Hair follicle dermal papilla cell (primary cell): ENCODE data around the gene EXOSC6. TPM values are rescaled to one million over a fixed set of nuclear protein-coding genes. Genes with fewer than 3 reads are reported as not detected.

Experiments
- small RNA-seq: library from RNA; depleted of rRNA; stranded (forward); fragments of <200 nt; gene quantifications from one replicate; pipeline ENCODE3, GENCODE V24; 2012
- total RNA-seq: library from RNA; depleted of rRNA; stranded (reverse); fragments of >200 nt; gene quantifications from 2 replicates; pipeline ENCODE4 v1.2.3, GENCODE V29; 2012

The EXOSC6 gene
- total RNA-seq: 24.4 and 43.0 TPM in 2 replicates

DNA sequence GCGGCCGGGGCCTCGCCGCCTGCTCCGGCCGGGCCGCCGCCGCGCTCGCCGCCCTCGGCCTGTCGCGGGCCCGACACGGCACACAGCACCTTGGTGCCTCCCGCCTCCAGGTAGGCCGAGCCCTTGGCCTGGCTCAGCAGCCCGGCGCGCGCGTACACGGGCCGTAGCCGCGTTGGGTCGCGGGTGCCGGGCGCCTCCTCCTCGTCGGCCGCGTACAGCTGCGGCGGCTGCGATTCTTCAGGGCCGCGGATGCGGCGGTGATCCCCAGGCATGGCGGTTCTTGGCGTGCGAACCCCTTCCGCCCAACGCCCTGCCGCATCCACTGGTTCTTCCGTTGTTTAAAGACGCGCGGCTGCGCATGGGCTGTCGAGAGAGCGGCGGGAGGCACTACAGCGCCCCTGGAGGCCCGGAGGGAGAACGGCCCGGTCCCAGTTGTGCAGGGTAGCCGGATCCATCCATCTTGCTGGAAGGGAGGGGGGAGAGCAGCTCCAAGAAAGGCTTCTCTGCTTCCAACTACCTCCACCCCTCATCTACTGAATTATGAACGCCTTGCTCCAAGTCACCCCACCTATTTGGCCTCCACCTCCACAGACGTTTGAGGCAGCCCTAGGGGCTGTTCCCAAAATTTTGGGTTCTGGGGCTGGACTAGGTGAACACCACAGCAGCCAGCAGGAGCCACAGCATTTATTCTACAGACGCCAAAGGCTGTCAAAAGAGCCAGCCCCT, at the start of gene EXOSC6:
EXOSC6 (minus strand) TSS at position 312 of the 726 bp plus-strand sequence; CDS start at position 272, 40 bp downstream.

DNA sequence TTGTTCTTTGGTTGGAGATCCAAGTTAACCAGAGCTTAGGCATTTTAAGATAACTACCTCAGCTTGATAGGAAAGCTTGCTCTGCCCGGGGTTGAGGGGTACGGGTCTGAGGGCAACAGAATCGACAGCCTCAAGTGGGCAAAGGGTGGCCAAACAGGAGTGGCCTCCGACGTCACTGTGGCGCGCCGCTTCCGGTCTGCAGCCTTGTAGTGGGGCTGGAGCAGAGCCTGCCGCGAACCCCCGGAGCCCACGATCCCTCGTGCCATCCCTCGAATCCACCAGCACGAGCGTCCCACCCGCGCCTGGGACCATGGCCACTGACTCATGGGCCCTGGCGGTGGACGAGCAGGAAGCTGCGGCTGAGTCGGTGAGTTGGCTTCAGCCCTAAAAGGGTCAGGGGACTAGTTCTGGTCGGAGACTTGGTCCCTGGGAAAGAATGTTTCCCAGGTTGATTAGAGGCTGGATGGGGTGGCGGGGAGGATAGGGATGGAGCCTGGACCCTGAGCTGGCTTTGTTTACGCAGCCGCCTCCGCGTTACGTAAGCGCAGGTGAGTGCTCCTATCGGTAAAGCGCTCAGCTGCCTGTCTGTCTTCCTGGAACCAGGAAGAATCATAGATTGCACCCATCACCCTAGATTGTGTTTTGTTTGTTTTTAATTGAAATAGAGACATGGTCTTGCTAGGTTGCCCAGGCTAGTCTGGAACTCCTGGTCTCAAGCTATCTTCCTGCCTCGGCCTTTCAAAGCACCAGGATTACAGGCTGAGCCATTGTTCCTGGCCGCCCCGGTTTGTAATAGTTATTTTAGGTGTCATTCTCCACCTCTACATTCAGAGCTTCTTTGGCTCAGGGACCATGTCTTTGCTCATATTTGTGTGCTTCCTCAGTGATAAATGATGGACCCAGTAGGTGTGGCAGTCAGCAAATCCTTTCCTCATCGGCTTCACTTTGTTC, 47.5 kb upstream of the EXOSC6 start, which contains the start of gene DDX19B:
DDX19B (plus strand) TSS at position 199 of the 951 bp plus-strand sequence; CDS start at position 311, 112 bp downstream.

DNA sequence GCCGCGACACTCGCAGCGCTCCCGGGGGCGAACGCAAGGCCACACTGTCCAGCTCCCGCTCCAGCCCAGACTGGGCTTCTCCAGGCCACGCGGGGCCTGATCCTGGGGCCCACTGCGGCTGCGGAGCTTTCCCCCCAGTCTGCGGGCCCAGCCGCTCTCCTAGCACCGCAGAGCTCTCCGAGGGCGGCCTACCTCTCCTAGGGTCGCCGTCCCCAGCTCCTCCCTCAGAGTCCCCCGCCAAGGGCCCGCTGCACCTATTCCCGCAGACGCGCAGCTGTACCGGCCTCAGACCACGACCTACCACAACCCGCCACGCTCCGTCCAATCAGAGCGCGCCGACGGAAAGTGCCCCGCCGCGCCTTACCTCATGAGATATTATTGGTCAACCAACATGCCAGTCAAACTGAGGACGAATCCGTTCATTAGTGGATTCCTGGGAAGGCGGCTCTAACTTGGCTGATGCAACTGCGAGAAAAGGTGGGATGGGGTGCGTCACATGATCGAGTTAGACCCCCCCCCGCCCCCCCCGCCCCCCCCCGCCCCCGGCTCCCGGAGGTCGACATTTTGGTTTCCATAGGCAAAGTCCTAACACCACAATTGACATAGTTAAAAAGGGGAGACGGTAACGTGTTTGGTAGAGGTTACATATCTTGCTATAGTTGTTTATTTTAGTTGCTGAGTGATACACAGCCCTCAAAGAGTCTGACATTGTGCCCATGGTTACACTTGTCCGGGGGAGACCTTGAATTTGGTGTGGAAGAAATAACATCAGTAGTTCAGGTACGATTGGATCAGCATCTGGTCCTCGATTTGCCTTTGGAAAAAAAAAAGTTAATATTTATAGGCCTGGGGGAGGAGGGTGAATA, 37.7 kb upstream of the EXOSC6 start, which contains the start of gene AARS1:
AARS1 (minus strand) TSS at position 278 of the 866 bp plus-strand sequence. CDS start 6,743 bp downstream, outside the sequence.

Small RNA genes within 50 kb of the gene (small RNA-seq; reads per million reads assigned to genes)
- not detected for gene AC009060.2
- 0.22 reads per million for gene RN7SL279P

Other genes starting within 250 kb of the EXOSC6 start
- gene PDPR, start 137.6 kb downstream of the EXOSC6 start, total RNA-seq: 30.0 and 30.6 TPM in 2 replicates
- not detected in 2 replicates for gene CLEC18C, start 78.2 kb downstream of the EXOSC6 start, total RNA-seq
- 161 and 257 TPM in 2 replicates for gene AARS1, start 37.6 kb upstream of the EXOSC6 start, total RNA-seq
- gene DDX19B, start 47.2 kb upstream of the EXOSC6 start, total RNA-seq: 27.2 and 30.0 TPM in 2 replicates
- gene DDX19A, start 95.0 kb upstream of the EXOSC6 start, total RNA-seq: 43.6 and 49.5 TPM in 2 replicates
- 38.4 and 49.2 TPM in 2 replicates for gene ST3GAL2, start 187.2 kb upstream of the EXOSC6 start, total RNA-seq
- 9.7 and 10.3 TPM in 2 replicates for gene FCSK, start 202.7 kb upstream of the EXOSC6 start, total RNA-seq